DOHH2 (cell line): ENCODE data around the gene CIPC.

Source experiments
- H3F3A ChIP-seq: fragments of 200-600 bp; sonication (generic), shearing (Covaris generic); 2 replicates; pipeline ENCODE4 v1.6.0; 2016; ENCODE audit warnings: antibody characterized with exemption, mild to moderate bottlenecking; ENCODE audit not compliant: control insufficient read depth, insufficient read depth
- H3K27ac ChIP-seq: fragments of 200-600 bp; sonication (generic); 2 replicates; pipeline ENCODE4 v1.5.1; 2014; ENCODE audit warnings: low read depth, mild to moderate bottlenecking, low read length, moderate library complexity
- H3K27me3 ChIP-seq: fragments of 200-600 bp; sonication (generic); 2 replicates; pipeline ENCODE4 v1.6.1; 2014; ENCODE audit warnings: mild to moderate bottlenecking, low read length, mixed read lengths; ENCODE audit not compliant: control insufficient read depth
- H3K36me3 ChIP-seq: fragments of 200-600 bp; sonication (generic); 2 replicates; pipeline ENCODE4 v1.6.1; 2014; ENCODE audit warnings: mild to moderate bottlenecking, low read length, moderate library complexity, mixed read lengths; ENCODE audit not compliant: control insufficient read depth
- H3K4me1 ChIP-seq: fragments of 200-600 bp; sonication (generic); 2 replicates; pipeline ENCODE4 v1.6.1; 2014; ENCODE audit warnings: mild to moderate bottlenecking, low read length, mixed read lengths; ENCODE audit not compliant: control insufficient read depth
- H3K4me2 ChIP-seq: fragments of 200-600 bp; sonication (generic); 2 replicates; pipeline ENCODE4 v1.6.0; 2014; ENCODE audit warnings: mild to moderate bottlenecking, low read length, moderate library complexity
- H3K4me3 ChIP-seq: fragments of 200-600 bp; sonication (generic); 2 replicates; pipeline ENCODE4 v1.5.1; 2014; ENCODE audit warnings: mild to moderate bottlenecking, low read length, mixed read lengths
- H3K79me2 ChIP-seq: fragments of 200-600 bp; sonication (generic); 2 replicates; pipeline ENCODE4 v1.6.1; 2014; ENCODE audit warnings: mild to moderate bottlenecking, low read length, mixed read lengths; ENCODE audit not compliant: control insufficient read depth
- H3K9me2 ChIP-seq: fragments of 200-600 bp; sonication (generic); replicated peaks from 2 replicates; pipeline ENCODE4 v1.6.1; 2014; ENCODE audit warnings: mild to moderate bottlenecking, low read length, mixed read lengths; ENCODE audit not compliant: control insufficient read depth
- H3K9me3 ChIP-seq: fragments of 200-600 bp; sonication (generic); 2 replicates; pipeline ENCODE4 v1.6.1; 2014; ENCODE audit warnings: antibody characterized with exemption, low read length, mixed read lengths; ENCODE audit not compliant: control insufficient read depth, insufficient read depth
- H4K20me1 ChIP-seq: fragments of 200-600 bp; sonication (generic); 2 replicates; pipeline ENCODE4 v1.6.0; 2014; ENCODE audit warnings: low read depth, mild to moderate bottlenecking, antibody characterized with exemption, low read length, moderate library complexity; ENCODE audit not compliant: control insufficient read depth, insufficient read depth
- CTCF ChIP-seq: fragments of 200-600 bp; sonication (generic); IDR thresholded peaks from one replicate; pipeline ENCODE4 v1.5.1; 2014; ENCODE audit warnings: antibody characterized with exemption, mild to moderate bottlenecking, low read depth, low read length; ENCODE audit not compliant: poor library complexity, severe bottlenecking
- EZH2phosphoT487 ChIP-seq: fragments of 200-600 bp; sonication (generic); IDR thresholded peaks from 2 replicates; pipeline ENCODE4 v1.6.1; 2017; ENCODE audit warnings: borderline replicate concordance, mild to moderate bottlenecking, antibody characterized with exemption, low read length, moderate library complexity, mixed read lengths

CIPC gene

GRCh38 chr14:77104393-77104792, 6.3 kb downstream of the CIPC start:
- no peak for TF ChIP-seq CTCF
- TF ChIP-seq EZH2phosphoT487, result no peak

GRCh38 chr14:77105145-77105939, 7.3 kb downstream of the CIPC start:
- H4K20me1 ChIP-seq, result no peaks in the 10 kb centered on the region; the same call in 1 of the 2 replicates
- H3K9me3 ChIP-seq, result no peaks in the 10 kb centered on the region
- no peaks in the 10 kb centered on the region for H3K27me3 ChIP-seq
- H3K9me2 ChIP-seq, result no peaks in the 10 kb centered on the region
- H3K79me2 ChIP-seq, result peaks cover 56% of the 10 kb centered on the region
- H3K4me1 ChIP-seq, result peaks cover 38% of the 10 kb centered on the region
- no peak overlapping the region for H3K27ac ChIP-seq
- H3K4me2 ChIP-seq, result no peak overlapping the region
- H3K4me3 ChIP-seq, result no peak overlapping the region
- TF ChIP-seq EZH2phosphoT487 (no peak), CTCF (no peak)
- H3F3A ChIP-seq, result no peaks in the 10 kb centered on the region; the same call in none of the 2 replicates
- peaks cover 81% of the 10 kb centered on the region for H3K36me3 ChIP-seq

More at GRCh38 chr14:77104393-77104792, 6.3 kb downstream of the CIPC start:
- Histone ChIP-seq H3K9me2 (no peaks in the 10 kb centered on the region), H4K20me1 (no peaks in the 10 kb centered on the region; the same call in 1 of the 2 replicates), H3K4me2 (no peak overlapping the region), H3K4me3 (no peak overlapping the region), H3K79me2 (peaks cover 65% of the 10 kb centered on the region), H3K27ac (no peak overlapping the region), H3K27me3 (no peaks in the 10 kb centered on the region), H3K4me1 (peaks cover 48% of the 10 kb centered on the region), H3K9me3 (no peaks in the 10 kb centered on the region), H3K36me3 (peaks cover 73% of the 10 kb centered on the region), H3F3A (no peaks in the 10 kb centered on the region; the same call in none of the 2 replicates)

- TF ChIP-seq CTCF (no peak), EZH2phosphoT487 (no peak)
- no peaks in the 10 kb centered on the region; the same call in 1 of the 2 replicates for H4K20me1 ChIP-seq
- no peaks in the 10 kb centered on the region for H3K27me3 ChIP-seq
- no peak overlapping the region for H3K4me2 ChIP-seq
- H3K4me1 ChIP-seq, result peaks cover 25% of the 10 kb centered on the region
- no peaks in the 10 kb centered on the region for H3K9me2 ChIP-seq
- no peaks in the 10 kb centered on the region for H3K9me3 ChIP-seq
- peaks cover 88% of the 10 kb centered on the region for H3K36me3 ChIP-seq
- no peaks in the 10 kb centered on the region; the same call in 1 of the 2 replicates for H3F3A ChIP-seq
- H3K27ac ChIP-seq, result no peak overlapping the region
- no peak overlapping the region for H3K4me3 ChIP-seq
- peaks cover 43% of the 10 kb centered on the region for H3K79me2 ChIP-seq
Observed at GRCh38 chr14:77106666-77107065, 8.6 kb downstream of the CIPC start.
